ENCODE measurements around the gene DNAJC22.
"Not testable (repeated sequence)": the region's sequence is repeated elsewhere in the genome, so short reads cannot be mapped to it uniquely, and the experiment has no call there.

The DNAJC22 gene

DNA sequence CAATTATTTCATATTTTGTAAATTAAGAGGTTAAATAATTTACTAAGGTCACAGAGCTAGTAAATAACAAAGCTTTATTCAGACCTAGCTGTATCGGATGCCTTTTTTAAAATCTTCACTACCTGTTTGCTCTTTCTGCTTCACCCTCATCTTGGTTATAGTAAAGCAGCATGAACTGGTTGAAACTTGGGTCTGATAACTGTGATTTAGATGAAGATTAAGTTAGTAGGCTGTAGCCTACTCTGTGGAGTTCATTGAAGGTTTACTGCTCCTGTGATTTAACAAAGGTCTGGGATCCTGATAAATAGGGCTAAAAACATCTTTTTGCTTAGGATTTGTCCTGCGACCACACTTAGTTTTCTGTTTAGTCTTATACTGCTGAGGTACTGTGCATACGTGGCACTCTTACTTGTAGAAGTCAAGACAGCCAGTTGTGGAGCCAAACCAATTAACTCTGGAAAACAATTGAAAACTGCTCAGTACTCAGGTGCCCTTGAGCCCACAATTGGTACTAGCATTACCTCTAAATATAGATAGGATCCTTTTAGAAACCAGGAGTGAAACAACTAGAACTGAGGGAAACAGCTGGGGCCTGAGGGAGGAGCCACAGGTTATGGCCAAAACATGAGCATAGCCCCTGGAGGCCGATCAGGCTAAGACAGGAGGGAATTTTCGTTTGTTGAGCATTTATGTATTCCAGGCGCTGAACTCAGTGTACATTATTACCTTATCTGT lies 22.9 kb downstream of the DNAJC22 start:
- TF ChIP-seq, protein P1, sequence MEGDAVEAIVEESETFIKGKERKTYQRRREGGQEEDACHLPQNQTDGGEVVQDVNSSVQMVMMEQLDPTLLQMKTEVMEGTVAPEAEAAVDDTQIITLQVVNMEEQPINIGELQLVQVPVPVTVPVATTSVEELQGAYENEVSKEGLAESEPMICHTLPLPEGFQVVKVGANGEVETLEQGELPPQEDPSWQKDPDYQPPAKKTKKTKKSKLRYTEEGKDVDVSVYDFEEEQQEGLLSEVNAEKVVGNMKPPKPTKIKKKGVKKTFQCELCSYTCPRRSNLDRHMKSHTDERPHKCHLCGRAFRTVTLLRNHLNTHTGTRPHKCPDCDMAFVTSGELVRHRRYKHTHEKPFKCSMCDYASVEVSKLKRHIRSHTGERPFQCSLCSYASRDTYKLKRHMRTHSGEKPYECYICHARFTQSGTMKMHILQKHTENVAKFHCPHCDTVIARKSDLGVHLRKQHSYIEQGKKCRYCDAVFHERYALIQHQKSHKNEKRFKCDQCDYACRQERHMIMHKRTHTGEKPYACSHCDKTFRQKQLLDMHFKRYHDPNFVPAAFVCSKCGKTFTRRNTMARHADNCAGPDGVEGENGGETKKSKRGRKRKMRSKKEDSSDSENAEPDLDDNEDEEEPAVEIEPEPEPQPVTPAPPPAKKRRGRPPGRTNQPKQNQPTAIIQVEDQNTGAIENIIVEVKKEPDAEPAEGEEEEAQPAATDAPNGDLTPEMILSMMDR (IDR thresholded peaks at IDR 0.05; ENCODE audit: borderline replicate concordance, insufficient read depth, low read depth, low read length), result peak; percentile 57; the same call in 1 of the 2 replicates
- H3K4me3 ChIP-seq (ENCODE audit: low read depth, low read length), result peak overlapping the region; percentile 40

DNA sequence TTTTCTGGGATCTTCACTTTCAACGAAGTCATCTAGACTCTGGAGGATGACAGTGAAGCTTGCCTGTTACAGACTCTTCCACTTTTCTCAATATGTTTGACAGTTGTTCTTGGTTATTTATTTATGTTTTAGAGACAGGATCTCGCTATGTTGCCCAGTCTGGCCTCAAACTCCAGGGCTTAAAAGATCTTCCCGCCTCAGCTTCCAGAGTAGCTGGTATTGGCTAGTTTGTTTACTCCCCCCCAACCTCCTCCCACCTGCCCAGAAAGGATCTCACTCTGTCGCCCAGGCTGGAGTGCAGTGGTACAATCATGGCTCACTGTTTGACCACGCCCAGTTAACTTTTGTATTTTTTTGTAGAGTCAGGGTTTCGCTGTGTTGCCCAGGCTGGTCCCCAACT lies 23.9 kb downstream of the DNAJC22 start:
- H3K4me3 ChIP-seq (ENCODE audit: low read depth, low read length), result no peak overlapping the region

DNA sequence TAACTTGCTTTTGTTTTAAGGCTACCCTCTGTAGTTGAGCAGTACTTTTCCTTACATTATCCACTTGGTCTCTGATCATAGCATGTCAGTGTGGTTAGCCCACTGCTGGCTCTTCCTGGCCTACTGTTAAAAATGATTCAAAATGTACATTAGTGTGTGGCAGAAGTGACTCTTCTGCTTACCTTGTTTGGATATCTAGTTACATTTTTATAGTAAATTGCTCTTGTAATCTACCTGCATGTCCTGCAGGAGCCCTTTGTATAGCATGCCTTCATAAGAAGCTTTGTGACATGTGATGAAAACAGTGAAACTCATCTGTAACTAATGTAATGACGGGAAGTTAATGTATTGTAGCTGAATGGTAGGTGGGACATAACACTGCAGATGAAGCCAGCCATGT lies 28.7 kb downstream of the DNAJC22 start:
- TF ChIP-seq, protein P1 (IDR thresholded peaks at IDR 0.05; ENCODE audit: borderline replicate concordance, insufficient read depth, low read depth, low read length), result no peak
- no peak overlapping the region for H3K4me3 ChIP-seq (ENCODE audit: low read depth, low read length)

More for the DNA sequence above, 23.9 kb downstream of the DNAJC22 start:
- TF ChIP-seq, protein P1 (IDR thresholded peaks at IDR 0.05; ENCODE audit: borderline replicate concordance, insufficient read depth, low read depth, low read length), result no peak

DNA sequence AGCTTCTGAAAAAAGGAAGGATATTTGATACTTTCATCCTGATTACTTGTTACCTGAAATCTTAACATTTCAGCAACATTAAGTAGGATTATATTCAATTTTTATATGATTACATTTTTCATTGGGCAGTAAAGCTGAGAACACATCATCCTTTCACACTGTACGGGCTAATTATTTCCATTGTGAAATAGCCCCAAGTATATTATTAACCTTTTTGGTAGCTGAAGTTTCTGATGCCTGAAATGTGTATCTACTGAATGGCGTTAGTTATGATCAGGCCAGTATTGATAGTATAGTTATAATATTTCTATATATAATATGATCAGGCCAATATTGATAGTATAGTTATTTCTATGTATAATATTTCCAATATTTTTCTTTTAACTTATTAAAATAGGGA lies 30.7 kb downstream of the DNAJC22 start:
- TF ChIP-seq, protein P1 (IDR thresholded peaks at IDR 0.05; ENCODE audit: borderline replicate concordance, insufficient read depth, low read depth, low read length), result no peak
- no peak overlapping the region for H3K4me3 ChIP-seq (ENCODE audit: low read depth, low read length)

DNA sequence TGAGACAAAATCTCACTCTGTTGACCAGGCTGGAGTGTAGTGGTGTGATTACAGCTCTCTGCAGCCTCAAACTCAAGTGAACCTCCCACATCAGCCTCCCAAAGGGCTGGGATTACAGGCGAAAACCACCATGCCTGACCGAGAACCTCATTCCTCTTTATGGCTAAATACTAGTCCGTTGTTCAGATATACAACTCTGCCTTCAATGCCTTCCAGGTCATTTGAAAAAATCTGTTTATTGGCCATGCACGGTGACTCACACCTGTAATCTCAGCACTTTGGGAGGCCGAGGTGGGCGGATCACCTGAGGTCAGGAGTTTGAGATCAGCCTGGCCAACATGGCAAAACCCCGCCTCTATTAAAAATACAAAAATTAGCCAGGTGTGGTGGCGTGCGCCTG lies 33.5 kb downstream of the DNAJC22 start:
- not testable (repeated sequence) for H3K4me3 ChIP-seq (ENCODE audit: low read depth, low read length)

DNA sequence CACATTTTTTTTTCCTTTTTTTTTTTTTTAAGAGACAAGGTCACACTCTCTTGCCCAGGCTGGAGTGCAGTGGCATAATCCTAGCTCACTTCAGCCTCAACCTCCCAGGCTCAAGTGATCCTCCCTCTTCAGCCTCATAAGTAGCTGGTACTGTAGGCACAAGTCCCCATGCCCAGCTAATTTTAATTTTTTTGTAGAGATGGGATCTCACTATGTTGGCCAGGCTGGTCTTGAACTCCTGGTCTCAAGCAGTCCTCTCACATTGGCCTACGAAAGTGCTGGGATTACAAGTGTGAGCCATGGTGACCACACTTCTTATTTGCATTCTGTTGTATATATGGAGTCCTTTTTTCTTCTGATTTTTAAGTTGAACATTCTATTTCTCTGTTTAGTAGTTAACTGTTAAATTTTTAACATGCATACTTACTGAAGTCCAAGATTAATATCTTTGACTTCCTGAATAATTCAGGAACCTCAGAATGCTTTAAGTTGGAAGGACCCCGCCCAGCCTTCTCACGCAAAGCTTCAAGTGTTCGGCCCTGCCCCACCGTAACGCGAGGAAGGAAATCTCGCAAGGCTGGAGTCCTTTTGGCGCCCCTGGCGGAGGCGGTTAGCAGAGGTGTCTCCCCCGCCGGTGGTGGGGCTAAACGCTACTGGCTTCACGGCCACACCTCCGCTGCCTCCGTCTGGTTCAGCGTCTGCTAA lies 42.1 kb downstream of the DNAJC22 start:
- TF ChIP-seq, protein P1 (IDR thresholded peaks at IDR 0.05; ENCODE audit: borderline replicate concordance, insufficient read depth, low read depth, low read length), result no peak
- H3K4me3 ChIP-seq (ENCODE audit: low read depth, low read length), result no peak overlapping the region

DNA sequence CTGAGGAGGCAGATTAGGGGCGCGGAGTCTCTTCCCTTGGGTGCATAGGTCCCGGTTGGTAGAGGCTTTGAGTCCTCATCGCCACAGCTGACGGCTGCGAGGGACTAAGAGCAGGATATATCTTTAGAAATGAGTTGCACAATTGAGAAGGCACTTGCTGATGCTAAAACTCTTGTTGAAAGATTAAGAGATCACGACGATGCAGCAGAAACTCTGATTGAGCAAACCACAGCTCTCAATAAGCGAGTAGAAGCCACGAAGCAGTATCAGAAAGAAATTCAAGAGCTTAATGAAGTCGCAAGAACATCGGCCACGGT lies 42.7 kb downstream of the DNAJC22 start:
- no peak overlapping the region for H3K4me3 ChIP-seq (ENCODE audit: low read depth, low read length)
- TF ChIP-seq, protein P1 (IDR thresholded peaks at IDR 0.05; ENCODE audit: borderline replicate concordance, insufficient read depth, low read depth, low read length), result no peak

Data from GM12875 (cell line).